Measurements from ENCODE around the gene CRYZ. TPM values are rescaled to one million over a fixed set of nuclear protein-coding genes. Genes with fewer than 3 reads are reported as not detected.

CRYZ gene
- total and polyA plus RNA-seq, 2 of the 4 experiments (the other 2 are of a cell fraction) = 40.6 to 43.4 TPM

DNA sequence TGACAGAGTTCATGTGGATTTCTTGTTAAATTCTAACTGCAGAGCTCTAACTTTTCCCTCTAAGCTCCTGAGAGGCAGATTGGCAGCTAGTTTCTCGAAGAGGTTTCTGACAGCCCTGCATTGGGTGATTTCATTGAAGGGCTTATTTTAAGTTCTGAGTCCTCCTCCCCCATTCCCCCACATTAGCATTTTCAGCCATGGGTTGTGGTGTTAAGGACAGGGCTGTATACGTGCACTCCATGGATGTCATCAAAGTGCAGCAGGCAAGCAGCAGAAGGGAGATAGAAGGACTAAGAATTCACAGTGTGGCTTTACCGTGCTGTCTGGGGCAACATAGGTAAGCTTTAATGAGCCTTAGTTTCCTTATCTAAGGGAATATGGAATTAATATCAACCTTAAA, 19.0 kb downstream of the CRYZ start:
- dilution Hi-C loops (cut with HindIII; ENCODE audit: low sequenced_read_pairs, unreplicated experiment) (no loop called here), in situ Hi-C loops (cut with MboI; ENCODE audit: low sequenced_read_pairs) (no loop called here), intact Hi-C loops (cut with micrococcal nuclease) (loop anchor here (2.0 kb wide), 1 partner anchor 15 kb away; no protein-coding TSS in a partner anchor)
- 0 out of 2 replicates have a peak overlapping the region, but pooled peaks have one; percentile 6 for H2BK120ac ChIP-seq (ENCODE audit: low read depth, low read length)
- no peak overlapping the region for H3K23ac ChIP-seq (ENCODE audit: low read depth, low read length)
- WGBS, 2 experiments (ENCODE audit: extremely low coverage in 2 of 2, insufficient read length in 1 of 2) = no CpG with 5 or more reads among the region's 3 CpGs
- H3K27me3 ChIP-seq (ENCODE audit: control insufficient read depth, insufficient read depth, low read length) = no peaks in the 10 kb centered on the region
- peaks cover 0 to 3% of the 10 kb centered on the region in 2 experiments; a peak in 3 of 4 replicates for H3K79me1 ChIP-seq (ENCODE audit: low read depth in 1 of 2, low read length in 2 of 2)
- H3K4ac ChIP-seq (ENCODE audit: low read depth, low read length) = peak overlapping the region; percentile 31; the same call in 1 of the 2 replicates
- H2AK9ac ChIP-seq (replicated peaks; ENCODE audit: low read depth, low read length, poor library complexity) = no peak overlapping the region
- BruUV-seq (replicated peaks) = no TSS peak
- H2BK5ac ChIP-seq (ENCODE audit: low read depth, low read length, poor library complexity, severe bottlenecking) = no peak overlapping the region
- TF ChIP-seq SMC3 (IDR thresholded peaks at IDR 0.05; ENCODE audit: low read depth, low read length) (no peak), MXI1 (IDR thresholded peaks at IDR 0.05; ENCODE audit: borderline replicate concordance, low read depth, low read length) (no peak), CEBPB (IDR thresholded peaks at IDR 0.05; ENCODE audit: low read depth, low read length) (no peak), POLR2A (IDR thresholded peaks at IDR 0.05; ENCODE audit: low read depth, low read length) (no peak), USF2 (IDR thresholded peaks at IDR 0.05; ENCODE audit: low read depth, low read length) (no peak), FOS (IDR thresholded peaks at IDR 0.05; ENCODE audit: low read depth, low read length) (no peak), NFE2L2 (IDR thresholded peaks at IDR 0.05; ENCODE audit: low read depth, low read length) (no peak), CTCF (conservative IDR thresholded peaks at IDR 0.05; ENCODE audit: low read depth, low read length) (no peak), RAD21 (IDR thresholded peaks at IDR 0.05; ENCODE audit: low read length) (no peak), MAFK (IDR thresholded peaks at IDR 0.05; ENCODE audit: low read depth, low read length) (no peak), MAZ (IDR thresholded peaks at IDR 0.05; ENCODE audit: borderline replicate concordance, low read depth, low read length) (no peak), RCOR1 (IDR thresholded peaks at IDR 0.05; ENCODE audit: insufficient replicate concordance, low read length) (no peak), RFX5 (IDR thresholded peaks at IDR 0.05; ENCODE audit: low read depth, low read length) (no peak), CHD1 (IDR thresholded peaks at IDR 0.05; ENCODE audit: low read depth, low read length) (no peak)
- TF ChIP-seq, protein P1, sequence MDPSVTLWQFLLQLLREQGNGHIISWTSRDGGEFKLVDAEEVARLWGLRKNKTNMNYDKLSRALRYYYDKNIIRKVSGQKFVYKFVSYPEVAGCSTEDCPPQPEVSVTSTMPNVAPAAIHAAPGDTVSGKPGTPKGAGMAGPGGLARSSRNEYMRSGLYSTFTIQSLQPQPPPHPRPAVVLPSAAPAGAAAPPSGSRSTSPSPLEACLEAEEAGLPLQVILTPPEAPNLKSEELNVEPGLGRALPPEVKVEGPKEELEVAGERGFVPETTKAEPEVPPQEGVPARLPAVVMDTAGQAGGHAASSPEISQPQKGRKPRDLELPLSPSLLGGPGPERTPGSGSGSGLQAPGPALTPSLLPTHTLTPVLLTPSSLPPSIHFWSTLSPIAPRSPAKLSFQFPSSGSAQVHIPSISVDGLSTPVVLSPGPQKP (IDR thresholded peaks at IDR 0.05; ENCODE audit: borderline replicate concordance, low read depth, low read length) = no peak
- H3K9ac ChIP-seq (ENCODE audit: low read depth, low read length) = no peak overlapping the region
- ChIA-PET POLR2A (ENCODE audit: unreplicated experiment) (no interaction called here), CTCF (interaction anchor here (0.6 to 1.5 kb wide), 4 partner anchors 16 to 25 kb away, joined by 3 to 5 read pairs (median 4); partner anchors contain the start of genes CRYZ and TYW3)
- peaks cover 7% of the 10 kb centered on the region for H3K36me3 ChIP-seq (ENCODE audit: control insufficient read depth, insufficient read depth, low read length)
- no peak overlapping the region for H3K56ac ChIP-seq (ENCODE audit: extremely low read depth, insufficient read depth, low read length)
- H4K8ac ChIP-seq (ENCODE audit: low read depth in 2 of 2, low read length in 2 of 2) = no peak overlapping the region
- no peak overlapping the region for H2AFZ ChIP-seq (replicated peaks; ENCODE audit: low read length, poor library complexity)
- no peak overlapping the region; the same call in 1 of the 2 replicates for H2AK5ac ChIP-seq (ENCODE audit: low read depth, low read length)
- H3K9me3 ChIP-seq (ENCODE audit: control insufficient read depth, insufficient read depth, low read length) = no peaks in the 10 kb centered on the region
- H4K20me1 ChIP-seq (ENCODE audit: insufficient read depth, low read length) = no peaks in the 10 kb centered on the region
- peak overlapping the region; percentile 11; the same call in 1 of the 2 replicates for H2BK20ac ChIP-seq (ENCODE audit: low read depth, low read length)
- no peak for DNase-seq
- no peak overlapping the region for H3K4me2 ChIP-seq (ENCODE audit: low read depth, low read length)
- H3K9me1 ChIP-seq (ENCODE audit: insufficient read depth, low read length) = peaks cover 6% of the 10 kb centered on the region
- no peak for ATAC-seq (ENCODE audit: low read depth)
- H4K91ac ChIP-seq (ENCODE audit: insufficient read depth, low read depth, low read length) = peak overlapping the region; percentile 66; the same call in 1 of the 2 replicates
- H3K27ac ChIP-seq (ENCODE audit: insufficient read depth, low read length) = peak overlapping the region; percentile 10; the same call in 1 of the 2 replicates
- H3K14ac ChIP-seq (replicated peaks; ENCODE audit: low read depth, low read length) = 0 out of 2 replicates have a peak overlapping the region, but pooled peaks have one; percentile 3
- no peak overlapping the region for H3K18ac ChIP-seq (ENCODE audit: low read depth, low read length)
- peaks cover 8% of the 10 kb centered on the region for H3K4me1 ChIP-seq (ENCODE audit: control insufficient read depth, insufficient read depth, low read length)
- H4K5ac ChIP-seq (ENCODE audit: low read depth, low read length) = no peak overlapping the region
- H3K4me3 ChIP-seq (ENCODE audit: insufficient read depth, low read depth, low read length) = no peak overlapping the region
- H2BK15ac ChIP-seq (ENCODE audit: low read depth, low read length) = no peak overlapping the region

All from IMR-90 (cell line).